Caco-2 (cell line): ENCODE data around the gene MTA3. TPM values are rescaled to one million over a fixed set of nuclear protein-coding genes. Genes with fewer than 3 reads are reported as not detected.

Experiments used
- BruUV-seq: library from RNA; stranded (reverse); fragments of 400-500 nt; replicated peaks from 2 replicates; lab custom pipeline; 2021; lab: Mats Ljungman, UMichigan
- CTCF ChIA-PET: fragments of 300-600 bp; sonication (Branson Sonifier 250); formaldehyde crosslinking; loops from one replicate; lab custom pipeline; 2022; ENCODE audit warnings: antibody characterized with exemption; lab: Charles Lee
- POLR2A ChIA-PET: fragments of 300-600 bp; sonication (Branson Sonifier 250); formaldehyde crosslinking; loops from one replicate; lab custom pipeline; 2022; ENCODE audit warnings: antibody characterized with exemption; lab: Charles Lee
- DNase-seq, 2 experiments: peaks; one replicate each; pipeline versions ENCODE4 v3.0.0 to v3.0.0-alpha.2; 2020 to 2022
- H3K27me3 ChIP-seq: replicated peaks from 2 replicates; pipeline ENCODE4 v1.6.0; 2011; ENCODE audit warnings: low read length; ENCODE audit not compliant: control insufficient read depth, insufficient read depth
- H3K36me3 ChIP-seq: 2 replicates; pipeline ENCODE4 v1.5.1; 2011; ENCODE audit warnings: low read length; ENCODE audit not compliant: control insufficient read depth, insufficient read depth
- H3K4me1 ChIP-seq: fragments of 250-450 bp; sonication (Bioruptor Pico); 2 replicates; pipeline ENCODE4 v1.5.1; 2020; ENCODE audit warnings: mild to moderate bottlenecking
- H3K4me3 ChIP-seq: 2 replicates; pipeline ENCODE4 v1.5.1; 2011; ENCODE audit warnings: low read depth, mild to moderate bottlenecking, control low read depth, low read length
- H3K9me3 ChIP-seq: fragments of 250-450 bp; sonication (Bioruptor Pico); 2 replicates; pipeline ENCODE4 v1.5.1; 2020; ENCODE audit warnings: mild to moderate bottlenecking, moderate library complexity
- H3K27ac Mint-ChIP-seq: one replicate; pipeline ENCODE4 v1.8.0; 2022; ENCODE audit warnings: mixed read lengths; ENCODE audit not compliant: unreplicated experiment
- H3K27me3 Mint-ChIP-seq: one replicate; pipeline ENCODE4 v1.8.0; 2022; ENCODE audit warnings: mixed read lengths; ENCODE audit not compliant: insufficient read depth, unreplicated experiment
- H3K36me3 Mint-ChIP-seq: one replicate; pipeline ENCODE4 v1.8.0; 2022; ENCODE audit warnings: mild to moderate bottlenecking, mixed read lengths; ENCODE audit not compliant: insufficient read depth, unreplicated experiment
- H3K4me1 Mint-ChIP-seq: one replicate; pipeline ENCODE4 v1.8.0; 2022; ENCODE audit warnings: low read depth, mixed read lengths; ENCODE audit not compliant: unreplicated experiment
- H3K4me3 Mint-ChIP-seq: one replicate; pipeline ENCODE4 v1.8.0; 2022; ENCODE audit warnings: mild to moderate bottlenecking, moderate library complexity, mixed read lengths; ENCODE audit not compliant: unreplicated experiment
- H3K9me3 Mint-ChIP-seq: one replicate; pipeline ENCODE4 v1.8.0; 2022; ENCODE audit warnings: mixed read lengths; ENCODE audit not compliant: unreplicated experiment
- CTCF ChIP-seq, 2 experiments: fragments of 200-600 bp in 1 of 2; IDR thresholded peaks; 1 replicate in 1 of 2; 2 replicates in 1 of 2; pipeline versions ENCODE4 v1.5.1 to v1.8.0; 2011 to 2022; ENCODE audit warnings: antibody characterized with exemption in 1 of 2, control low read depth in 1 of 2, inconsistent platforms in 1 of 2, low read depth in 1 of 2, low read length in 1 of 2, mild to moderate bottlenecking in 1 of 2, moderate library complexity in 1 of 2; ENCODE audit not compliant: insufficient read depth in 1 of 2, severe bottlenecking in 1 of 2, unreplicated experiment in 1 of 2
- intact Hi-C: fragments of 100-400 bp; cut with micrococcal nuclease; formaldehyde crosslinking; loops from one replicate; pipeline ENCODE4 v1.10.0; 2022; ENCODE audit not compliant: unreplicated experiment
- total RNA-seq: library from RNA; stranded (reverse); gene quantifications from 2 replicates; pipeline ENCODE4 v1.2.3, GENCODE V29; 2022

MTA3 gene
- total RNA-seq, 1 experiment from 2014 or later = 85.7 TPM

DNA sequence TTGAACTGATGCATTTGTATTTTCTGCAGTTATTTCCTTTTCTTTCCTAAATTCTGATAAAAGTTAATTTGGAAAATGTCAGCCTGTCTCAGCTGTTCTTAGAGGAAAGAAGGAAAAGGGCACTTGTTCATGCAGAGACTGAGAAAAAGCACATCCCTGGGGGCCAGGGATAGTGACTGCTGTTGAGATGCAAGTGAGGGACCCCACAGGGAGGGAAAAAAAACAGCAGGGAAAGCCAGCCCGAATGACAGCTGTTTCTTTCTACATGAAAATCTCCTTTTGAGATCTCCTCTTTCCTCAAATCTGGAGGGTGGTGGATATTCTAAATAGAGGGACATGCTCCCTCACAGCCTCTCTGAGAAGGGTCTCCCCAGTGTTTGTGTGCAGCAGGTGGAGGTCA is 14.0 kb upstream of the MTA3 start:
- TF ChIP-seq CTCF (IDR thresholded peaks at IDR 0.05; ENCODE audit: insufficient read depth in 1 of 2, low read depth in 1 of 2, low read length in 1 of 2, severe bottlenecking in 1 of 2, unreplicated experiment in 1 of 2) = no peak
- H3K27ac Mint-ChIP-seq = no peak overlapping the region
- no peaks in the 10 kb centered on the region for H3K36me3 Mint-ChIP-seq
- H3K27me3 Mint-ChIP-seq = no peaks in the 10 kb centered on the region
- no TSS peak for BruUV-seq
- DNase-seq = no peak
- Histone ChIP-seq H3K9me3 (no peaks in the 10 kb centered on the region), H3K36me3 (no peaks in the 10 kb centered on the region), H3K4me1 (peaks cover 25% of the 10 kb centered on the region), H3K4me3 (no peak overlapping the region), H3K27me3 (no peaks in the 10 kb centered on the region)
- no peaks in the 10 kb centered on the region for H3K9me3 Mint-ChIP-seq
- intact Hi-C loops = no loop called here
- POLR2A ChIA-PET = no interaction called here
- CTCF ChIA-PET = no interaction called here
- no peak overlapping the region for H3K4me3 Mint-ChIP-seq
- H3K4me1 Mint-ChIP-seq = peaks cover 20% of the 10 kb centered on the region

DNA sequence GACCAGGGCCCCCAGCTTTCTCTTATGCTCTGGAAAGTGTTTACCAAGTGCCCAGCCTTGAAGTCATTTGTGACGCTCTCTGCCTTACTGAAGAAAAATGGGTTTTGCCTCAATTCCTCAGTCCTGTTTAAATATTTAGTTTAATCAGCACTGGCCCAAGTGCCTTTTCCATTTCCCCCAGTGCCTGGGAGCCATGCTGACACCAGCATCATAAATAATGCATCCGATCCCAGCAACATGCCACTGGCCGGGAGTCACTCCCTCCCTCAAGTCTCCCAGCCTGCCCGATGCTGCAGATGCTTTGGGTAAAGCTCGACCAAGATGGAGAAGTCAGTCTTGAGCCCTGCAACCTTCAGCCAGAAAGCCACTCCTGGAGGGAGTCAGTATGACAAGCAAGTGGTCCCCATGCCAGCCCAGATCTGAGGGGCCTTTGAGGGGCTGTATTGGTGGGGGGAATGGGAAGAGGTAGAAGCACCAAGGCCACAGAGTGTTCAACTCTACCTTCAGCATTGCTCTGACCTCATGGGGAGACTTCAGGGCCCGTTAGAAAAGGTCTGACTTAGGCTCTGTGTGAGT is 12.0 kb upstream of the MTA3 start:
- CTCF ChIA-PET = no interaction called here
- intact Hi-C loops = no loop called here
- TF ChIP-seq CTCF (IDR thresholded peaks at IDR 0.05; ENCODE audit: insufficient read depth in 1 of 2, low read depth in 1 of 2, low read length in 1 of 2, severe bottlenecking in 1 of 2, unreplicated experiment in 1 of 2) = no peak
- no peaks in the 10 kb centered on the region for H3K36me3 ChIP-seq
- POLR2A ChIA-PET = interaction anchor here (0.6 kb wide), 2 partner anchors 134 to 415 kb away, joined by 3 to 4 read pairs; no protein-coding TSS in a partner anchor
- Mint-ChIP-seq H3K27me3 (no peaks in the 10 kb centered on the region), H3K36me3 (peaks cover 5% of the 10 kb centered on the region), H3K4me3 (no peak overlapping the region), H3K27ac (no peak overlapping the region), H3K9me3 (peaks cover 8% of the 10 kb centered on the region), H3K4me1 (peaks cover 28% of the 10 kb centered on the region)
- H3K27me3 ChIP-seq = no peaks in the 10 kb centered on the region
- H3K4me3 ChIP-seq = no peak overlapping the region
- H3K4me1 ChIP-seq = peaks cover 31% of the 10 kb centered on the region
- no peak for DNase-seq
- no TSS peak for BruUV-seq
- H3K9me3 ChIP-seq = no peaks in the 10 kb centered on the region

GRCh38 chr2:42557306-42557705 is 11.1 kb upstream of the MTA3 start:
- Mint-ChIP-seq H3K27me3 (no peaks in the 10 kb centered on the region), H3K9me3 (peaks cover 8% of the 10 kb centered on the region), H3K27ac (no peak overlapping the region), H3K4me3 (no peak overlapping the region), H3K36me3 (peaks cover 9% of the 10 kb centered on the region), H3K4me1 (peaks cover 37% of the 10 kb centered on the region)
- no peak for TF ChIP-seq CTCF (IDR thresholded peaks at IDR 0.05; ENCODE audit: insufficient read depth in 1 of 2, low read depth in 1 of 2, low read length in 1 of 2, severe bottlenecking in 1 of 2, unreplicated experiment in 1 of 2)
- intact Hi-C loops = no loop called here
- no peaks in the 10 kb centered on the region for H3K9me3 ChIP-seq
- H3K4me1 ChIP-seq = peaks cover 40% of the 10 kb centered on the region
- ChIA-PET POLR2A (no interaction called here), CTCF (no interaction called here)
- no TSS peak for BruUV-seq
- no peak overlapping the region for H3K4me3 ChIP-seq
- H3K27me3 ChIP-seq = no peaks in the 10 kb centered on the region
- no peaks in the 10 kb centered on the region for H3K36me3 ChIP-seq
- no peak for DNase-seq
